Caco-2 (cell line): Measurements from ENCODE around the gene NAA60. TPM values are rescaled to one million over a fixed set of nuclear protein-coding genes. Genes with fewer than 3 reads are reported as not detected.

Experiments
- BruUV-seq: library from RNA; stranded (reverse); fragments of 400-500 nt; replicated peaks from 2 replicates; lab custom pipeline; 2021; lab: Mats Ljungman, UMichigan
- CTCF ChIA-PET: fragments of 300-600 bp; sonication (Branson Sonifier 250); formaldehyde crosslinking; loops from one replicate; lab custom pipeline; 2022; ENCODE audit warnings: antibody characterized with exemption; lab: Charles Lee
- POLR2A ChIA-PET: fragments of 300-600 bp; sonication (Branson Sonifier 250); formaldehyde crosslinking; loops from one replicate; lab custom pipeline; 2022; ENCODE audit warnings: antibody characterized with exemption; lab: Charles Lee
- DNase-seq, 2 experiments: peaks; one replicate each; pipeline versions ENCODE4 v3.0.0 to v3.0.0-alpha.2; 2020 to 2022
- H3K27me3 ChIP-seq: replicated peaks from 2 replicates; pipeline ENCODE4 v1.6.0; 2011; ENCODE audit warnings: low read length; ENCODE audit not compliant: control insufficient read depth, insufficient read depth
- H3K36me3 ChIP-seq: 2 replicates; pipeline ENCODE4 v1.5.1; 2011; ENCODE audit warnings: low read length; ENCODE audit not compliant: control insufficient read depth, insufficient read depth
- H3K4me1 ChIP-seq: fragments of 250-450 bp; sonication (Bioruptor Pico); 2 replicates; pipeline ENCODE4 v1.5.1; 2020; ENCODE audit warnings: mild to moderate bottlenecking
- H3K4me3 ChIP-seq: 2 replicates; pipeline ENCODE4 v1.5.1; 2011; ENCODE audit warnings: low read depth, mild to moderate bottlenecking, control low read depth, low read length
- H3K9me3 ChIP-seq: fragments of 250-450 bp; sonication (Bioruptor Pico); 2 replicates; pipeline ENCODE4 v1.5.1; 2020; ENCODE audit warnings: mild to moderate bottlenecking, moderate library complexity
- H3K27ac Mint-ChIP-seq: one replicate; pipeline ENCODE4 v1.8.0; 2022; ENCODE audit warnings: mixed read lengths; ENCODE audit not compliant: unreplicated experiment
- H3K27me3 Mint-ChIP-seq: one replicate; pipeline ENCODE4 v1.8.0; 2022; ENCODE audit warnings: mixed read lengths; ENCODE audit not compliant: insufficient read depth, unreplicated experiment
- H3K36me3 Mint-ChIP-seq: one replicate; pipeline ENCODE4 v1.8.0; 2022; ENCODE audit warnings: mild to moderate bottlenecking, mixed read lengths; ENCODE audit not compliant: insufficient read depth, unreplicated experiment
- H3K4me1 Mint-ChIP-seq: one replicate; pipeline ENCODE4 v1.8.0; 2022; ENCODE audit warnings: low read depth, mixed read lengths; ENCODE audit not compliant: unreplicated experiment
- H3K4me3 Mint-ChIP-seq: one replicate; pipeline ENCODE4 v1.8.0; 2022; ENCODE audit warnings: mild to moderate bottlenecking, moderate library complexity, mixed read lengths; ENCODE audit not compliant: unreplicated experiment
- H3K9me3 Mint-ChIP-seq: one replicate; pipeline ENCODE4 v1.8.0; 2022; ENCODE audit warnings: mixed read lengths; ENCODE audit not compliant: unreplicated experiment
- intact Hi-C: fragments of 100-400 bp; cut with micrococcal nuclease; formaldehyde crosslinking; loops from one replicate; pipeline ENCODE4 v1.10.0; 2022; ENCODE audit not compliant: unreplicated experiment
- microRNA-seq: library from miRNA; unstranded; fragments of <30 nt; microRNA quantifications from one replicate; pipeline ENCODE4 v1.2.0, GENCODE V29; 2022
- total RNA-seq: library from RNA; stranded (reverse); gene quantifications from 2 replicates; pipeline ENCODE4 v1.2.3, GENCODE V29; 2022
- TF ChIP-seq, protein P1 (sequence below), 2 experiments: fragments of 200-600 bp in 1 of 2; IDR thresholded peaks; 1 replicate in 1 of 2; 2 replicates in 1 of 2; pipeline versions ENCODE4 v1.5.1 to v1.8.0; 2011 to 2022; ENCODE audit warnings: antibody characterized with exemption in 1 of 2, control low read depth in 1 of 2, inconsistent platforms in 1 of 2, low read depth in 1 of 2, low read length in 1 of 2, mild to moderate bottlenecking in 1 of 2, moderate library complexity in 1 of 2; ENCODE audit not compliant: insufficient read depth in 1 of 2, severe bottlenecking in 1 of 2, unreplicated experiment in 1 of 2

NAA60 gene
- total RNA-seq, 1 experiment from 2014 or later: 92.8 TPM

DNA sequence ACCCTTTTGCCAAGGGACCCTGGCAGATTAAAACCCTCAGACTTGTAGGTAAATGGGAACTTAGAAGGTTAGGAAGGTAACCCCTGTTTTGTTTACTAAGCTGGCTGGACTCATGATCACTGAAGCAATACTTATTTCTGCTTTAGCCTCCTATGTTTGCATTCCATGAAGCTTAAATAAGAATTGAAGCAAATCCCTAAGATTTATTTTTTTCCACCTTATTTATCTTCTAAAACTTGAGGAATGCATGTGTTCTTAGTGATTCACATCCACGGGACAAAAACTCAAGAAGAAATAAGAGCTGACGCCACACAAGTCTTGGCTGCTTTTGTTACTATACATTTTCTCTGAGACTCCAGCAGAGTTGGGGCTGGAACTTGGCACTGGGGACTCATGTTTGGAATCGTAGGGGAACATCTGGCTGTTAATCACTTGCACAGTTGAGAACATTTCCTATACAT lies 92.8 kb downstream of the NAA60 start:
- H3K27me3 ChIP-seq: no peaks in the 10 kb centered on the region
- no peak overlapping the region for H3K4me3 ChIP-seq
- DNase-seq: no peak
- Mint-ChIP-seq H3K4me1 (no peaks in the 10 kb centered on the region), H3K27me3 (no peaks in the 10 kb centered on the region), H3K9me3 (no peaks in the 10 kb centered on the region), H3K27ac (no peak overlapping the region), H3K36me3 (peaks cover 9% of the 10 kb centered on the region), H3K4me3 (no peak overlapping the region)
- TF ChIP-seq, protein P1, sequence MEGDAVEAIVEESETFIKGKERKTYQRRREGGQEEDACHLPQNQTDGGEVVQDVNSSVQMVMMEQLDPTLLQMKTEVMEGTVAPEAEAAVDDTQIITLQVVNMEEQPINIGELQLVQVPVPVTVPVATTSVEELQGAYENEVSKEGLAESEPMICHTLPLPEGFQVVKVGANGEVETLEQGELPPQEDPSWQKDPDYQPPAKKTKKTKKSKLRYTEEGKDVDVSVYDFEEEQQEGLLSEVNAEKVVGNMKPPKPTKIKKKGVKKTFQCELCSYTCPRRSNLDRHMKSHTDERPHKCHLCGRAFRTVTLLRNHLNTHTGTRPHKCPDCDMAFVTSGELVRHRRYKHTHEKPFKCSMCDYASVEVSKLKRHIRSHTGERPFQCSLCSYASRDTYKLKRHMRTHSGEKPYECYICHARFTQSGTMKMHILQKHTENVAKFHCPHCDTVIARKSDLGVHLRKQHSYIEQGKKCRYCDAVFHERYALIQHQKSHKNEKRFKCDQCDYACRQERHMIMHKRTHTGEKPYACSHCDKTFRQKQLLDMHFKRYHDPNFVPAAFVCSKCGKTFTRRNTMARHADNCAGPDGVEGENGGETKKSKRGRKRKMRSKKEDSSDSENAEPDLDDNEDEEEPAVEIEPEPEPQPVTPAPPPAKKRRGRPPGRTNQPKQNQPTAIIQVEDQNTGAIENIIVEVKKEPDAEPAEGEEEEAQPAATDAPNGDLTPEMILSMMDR (IDR thresholded peaks at IDR 0.05; ENCODE audit: insufficient read depth in 1 of 2, low read depth in 1 of 2, low read length in 1 of 2, severe bottlenecking in 1 of 2, unreplicated experiment in 1 of 2): no peak
- CTCF ChIA-PET: no interaction called here
- no peaks in the 10 kb centered on the region for H3K4me1 ChIP-seq
- no peaks in the 10 kb centered on the region for H3K9me3 ChIP-seq
- intact Hi-C loops: no loop called here
- POLR2A ChIA-PET: no interaction called here
- H3K36me3 ChIP-seq: no peaks in the 10 kb centered on the region
- BruUV-seq: no TSS peak

Small RNA genes lying within 50 kb of the gene (microRNA-seq; reads per million reads assigned to microRNA genes)
- gene MIR6126: 0.56 reads per million

Other genes with a start within 250 kb of the NAA60 start
- 11.3 and 12.1 TPM in 2 replicates for gene ZNF200, start 208.5 kb upstream of the NAA60 start, total RNA-seq
- not detected in 2 replicates for gene MEFV, start 187.0 kb upstream of the NAA60 start, total RNA-seq
- 37.0 and 37.4 TPM in 2 replicates for gene ZNF263, start 160.2 kb upstream of the NAA60 start, total RNA-seq
- gene TIGD7, start 138.2 kb upstream of the NAA60 start, total RNA-seq: 3.7 and 5.2 TPM in 2 replicates
- 28.4 and 29.1 TPM in 2 replicates for gene ZNF75A, start 138.2 kb upstream of the NAA60 start, total RNA-seq
- not detected in 2 replicates for gene OR2C1, start 87.8 kb upstream of the NAA60 start, total RNA-seq
- gene ZSCAN32, start 42.7 kb upstream of the NAA60 start, total RNA-seq: 14.1 and 16.6 TPM in 2 replicates
- 11.9 and 12.6 TPM in 2 replicates for gene ZNF174, start 42.5 kb upstream of the NAA60 start, total RNA-seq
- 3.7 and 3.8 TPM in 2 replicates for gene ZNF597, start 176 bp upstream of the NAA60 start, total RNA-seq
- gene C16orf90, start 51.8 kb downstream of the NAA60 start, total RNA-seq: not detected in 2 replicates
- 11.8 and 20.2 TPM in 2 replicates for gene CLUAP1, start 57.3 kb downstream of the NAA60 start, total RNA-seq
- gene NLRC3, start 133.7 kb downstream of the NAA60 start, total RNA-seq: not detected in 2 replicates
- 9.6 and 10.4 TPM in 2 replicates for gene SLX4, start 167.9 kb downstream of the NAA60 start, total RNA-seq
- 26.2 and 38.1 TPM in 2 replicates for gene DNASE1, start 211.0 kb downstream of the NAA60 start, total RNA-seq